SK-N-SH (cell line): ENCODE results near the gene CFAP99. TPM values are rescaled to one million over a fixed set of nuclear protein-coding genes. Genes with fewer than 3 reads are reported as not detected.

Experiments used
- CTCF ChIA-PET: fragments of 300-600, 350-600 bp; formaldehyde crosslinking; extraction: SDS; loops from one replicate; lab custom pipeline; 2021; lab: Yijun Ruan, JAX
- POLR2A ChIA-PET: fragments of 350-600 bp; sonication (Branson Sonifier 250); formaldehyde crosslinking; extraction: SDS; loops from one replicate; lab custom pipeline; 2020; ENCODE audit warnings: antibody characterized with exemption, inconsistent platforms; lab: Yijun Ruan, JAX
- DNase-seq: peaks from one replicate; pipeline ENCODE4 v3.0.0; 2012
- H2AFZ ChIP-seq: fragments of 200-600 bp; sonication (generic); 2 replicates; pipeline ENCODE4 v1.8.1; 2016; ENCODE audit warnings: antibody characterized with exemption, mild to moderate bottlenecking, low read depth
- H3F3A ChIP-seq: fragments of 200-600 bp; sonication (generic); replicated peaks from 2 replicates; pipeline ENCODE3; 2016; ENCODE audit warnings: antibody characterized with exemption, mild to moderate bottlenecking; ENCODE audit not compliant: insufficient read depth
- H3K27ac ChIP-seq, 2 experiments: fragments of 200-500 bp in 1 of 2; fragments of 200-600 bp in 1 of 2; sonication (Bioruptor generic) in 1 of 2; sonication (generic), shearing (Covaris generic) in 1 of 2; 2 replicates each; pipeline versions ENCODE4 v1.5.1 to v1.6.1; 2014 to 2016; ENCODE audit warnings: low read depth in 2 of 2, inconsistent platforms in 1 of 2, low read length in 1 of 2, mild to moderate bottlenecking in 1 of 2, mixed read lengths in 1 of 2
- H3K27me3 ChIP-seq: fragments of 200-600 bp; sonication (generic), shearing (Covaris generic); 2 replicates; pipeline ENCODE4 v1.6.1; 2016; ENCODE audit warnings: mixed run types; ENCODE audit not compliant: insufficient read depth
- H3K36me3 ChIP-seq, 2 experiments: fragments of 200-500 bp in 1 of 2; fragments of 200-600 bp in 1 of 2; sonication (Bioruptor generic) in 1 of 2; sonication (generic) in 1 of 2; replicated peaks in 1 of 2; 2 replicates each; pipeline versions ENCODE3 to v1.5.1; 2014 to 2016; ENCODE audit warnings: low read length in 1 of 2, mild to moderate bottlenecking in 1 of 2; ENCODE audit not compliant: insufficient read depth in 2 of 2, control insufficient read depth in 1 of 2
- H3K4me1 ChIP-seq, 2 experiments: fragments of 200-500 bp in 1 of 2; fragments of 200-600 bp in 1 of 2; sonication (Bioruptor generic) in 1 of 2; sonication (generic), shearing (Covaris generic) in 1 of 2; 2 replicates each; pipeline versions ENCODE4 v1.5.1 to v1.6.1; 2014 to 2016; ENCODE audit warnings: low read depth in 1 of 2, low read length in 1 of 2, mixed run types in 1 of 2; ENCODE audit not compliant: insufficient read depth in 2 of 2, control insufficient read depth in 1 of 2
- H3K4me2 ChIP-seq: fragments of 200-600 bp; sonication (generic), shearing (Covaris generic); 2 replicates; pipeline ENCODE4 v1.6.1; 2017; ENCODE audit warnings: mixed run types
- H3K4me3 ChIP-seq, 2 experiments: fragments of 200-500 bp in 1 of 2; fragments of 200-600 bp in 1 of 2; sonication (Bioruptor generic) in 1 of 2; sonication (generic), shearing (Covaris generic) in 1 of 2; 2 replicates each; pipeline versions ENCODE4 v1.5.1 to v1.8.1; 2014 to 2016; ENCODE audit warnings: low read depth in 2 of 2, inconsistent platforms in 1 of 2, low read length in 1 of 2, mild to moderate bottlenecking in 1 of 2, mixed read lengths in 1 of 2, moderate library complexity in 1 of 2
- H3K79me2 ChIP-seq: fragments of 200-600 bp; sonication (generic); 2 replicates; pipeline ENCODE4 v1.8.1; 2017; ENCODE audit warnings: mild to moderate bottlenecking; ENCODE audit not compliant: insufficient read depth
- H3K9ac ChIP-seq: fragments of 200-600 bp; sonication (generic); 2 replicates; pipeline ENCODE4 v1.6.1; 2017; ENCODE audit warnings: mixed run types
- H3K9me2 ChIP-seq: fragments of 200-600 bp; sonication (generic); 2 replicates; pipeline ENCODE4 v1.6.1; 2017; ENCODE audit warnings: mixed run types
- H3K9me3 ChIP-seq: fragments of 200-600 bp; sonication (generic); 2 replicates; pipeline ENCODE4 v1.6.1; 2017; ENCODE audit warnings: mixed run types, mild to moderate bottlenecking, moderate library complexity
- H4K20me1 ChIP-seq: fragments of 200-600 bp; sonication (generic); 2 replicates; pipeline ENCODE4 v1.6.1; 2017; ENCODE audit warnings: mild to moderate bottlenecking, mixed run types; ENCODE audit not compliant: insufficient read depth
- CHD2 ChIP-seq: fragments of 150-350 bp; IDR thresholded peaks from 2 replicates; pipeline ENCODE4 v1.6.1; 2018; ENCODE audit warnings: low read length; ENCODE audit not compliant: partially characterized antibody
- CTCF ChIP-seq: fragments of 200-600 bp; sonication (generic); IDR thresholded peaks from 2 replicates; pipeline ENCODE4 v1.6.1; 2017; ENCODE audit warnings: antibody characterized with exemption, mild to moderate bottlenecking, moderate library complexity
- EP300 ChIP-seq, 2 experiments: IDR thresholded peaks; 2 replicates each; pipeline versions ENCODE4 v1.4.0 to v1.6.1; 2012; ENCODE audit warnings: borderline replicate concordance in 1 of 2, low read depth in 1 of 2, low read length in 1 of 2
- FOXM1 ChIP-seq: IDR thresholded peaks from 2 replicates; pipeline ENCODE4 v1.4.0; 2012; ENCODE audit warnings: low read depth, mild to moderate bottlenecking
- JUND ChIP-seq: IDR thresholded peaks from 2 replicates; pipeline ENCODE4 v1.4.0; 2012
- MEF2A ChIP-seq: IDR thresholded peaks from 2 replicates; pipeline ENCODE4 v1.4.0; 2012; ENCODE audit warnings: low read depth, borderline replicate concordance
- POLR2AphosphoS5 ChIP-seq: IDR thresholded peaks from 2 replicates; pipeline ENCODE4 v1.6.1; 2012; ENCODE audit warnings: low read depth, low read length
- RCOR1 ChIP-seq: fragments of 150-350 bp; IDR thresholded peaks from 2 replicates; pipeline ENCODE4 v1.6.1; 2017; ENCODE audit warnings: antibody characterized with exemption, low read length
- RXRA ChIP-seq: IDR thresholded peaks from 2 replicates; pipeline ENCODE4 v1.4.0; 2012; ENCODE audit warnings: low read depth, mild to moderate bottlenecking, borderline replicate concordance
- TCF12 ChIP-seq: IDR thresholded peaks from 2 replicates; pipeline ENCODE4 v1.4.0; 2012
- YY1 ChIP-seq: IDR thresholded peaks from 2 replicates; pipeline ENCODE4 v1.4.0; 2012; ENCODE audit warnings: low read depth, mild to moderate bottlenecking
- WGBS: methylation state at CpG from one replicate; pipeline ENCODE4 v1.1.6; 2017; ENCODE audit warnings: low lambda C conversion rate; 5-methylcytosine and 5-hydroxymethylcytosine counted together
- polyA plus RNA-seq, 3 experiments: library from polyadenylated mRNA; depleted of rRNA; stranded (reverse); fragments of >200 nt; gene quantifications; 2 replicates each; pipeline ENCODE4 v1.2.3, GENCODE V29; 2012
- TF ChIP-seq, protein P1 (sequence below): IDR thresholded peaks from 2 replicates; pipeline ENCODE4 v1.4.0; 2012; ENCODE audit warnings: low read depth
- TF ChIP-seq, protein P2 (sequence below): IDR thresholded peaks from 2 replicates; pipeline ENCODE4 v1.4.0; 2012; ENCODE audit warnings: low read depth, borderline replicate concordance
- TF ChIP-seq, protein P3 (sequence below): fragments of 150-350 bp; IDR thresholded peaks from 2 replicates; pipeline ENCODE4 v1.6.1; 2017; ENCODE audit warnings: antibody characterized with exemption, low read length, low read depth, borderline replicate concordance

The CFAP99 gene
- polyA plus RNA-seq, 1 of the 3 experiments (the other 2 are of a cell fraction): 0.13 TPM

DNA sequence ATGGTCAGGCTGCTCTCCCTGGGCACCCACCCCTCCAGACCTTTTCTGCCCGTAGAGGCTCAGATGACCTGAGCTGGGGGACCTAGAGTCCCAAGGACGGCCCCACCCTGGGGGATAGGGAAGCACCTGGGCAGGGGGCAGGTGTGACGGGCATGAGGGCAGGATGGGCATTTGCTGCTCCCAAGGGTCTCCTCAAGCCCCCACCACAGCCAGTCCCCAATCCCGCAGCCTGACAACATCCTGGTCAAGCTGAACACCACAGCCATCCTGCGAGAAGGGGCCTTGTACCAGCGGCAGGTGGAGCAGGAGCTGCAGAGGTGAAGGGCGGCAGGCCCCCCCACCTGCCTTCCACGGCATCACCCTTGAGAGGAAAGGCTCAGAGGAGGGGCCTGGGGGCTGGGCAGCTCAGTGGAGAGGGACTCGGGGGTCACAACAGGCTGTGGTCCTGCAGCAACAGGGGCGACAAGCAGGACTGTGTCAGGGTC, 32.3 kb downstream of the CFAP99 start:
- no peak overlapping the region for H3K4me2 ChIP-seq
- H3K79me2 ChIP-seq: no peaks in the 10 kb centered on the region
- H4K20me1 ChIP-seq: no peaks in the 10 kb centered on the region
- ChIA-PET CTCF (interaction anchor here (1.5 to 2.9 kb wide), 3 partner anchors 10 to 15 kb away, joined by 3 to 8 read pairs (median 4); no protein-coding TSS in a partner anchor), POLR2A (interaction anchor here (0.6 kb wide), 1 partner anchor 10 kb away, joined by 3 read pairs; no protein-coding TSS in a partner anchor)
- no peak overlapping the region for H3K27ac ChIP-seq
- no peaks in the 10 kb centered on the region; the same call in 1 of the 2 replicates for H3K27me3 ChIP-seq
- no peak overlapping the region for H3K4me3 ChIP-seq
- no peak overlapping the region for H2AFZ ChIP-seq
- H3K36me3 ChIP-seq: no peaks in the 10 kb centered on the region
- no peaks in the 10 kb centered on the region for H3K4me1 ChIP-seq
- WGBS: 62% methylated on average over 10 of the region's 10 CpGs
- DNase-seq: no peak
- TF ChIP-seq, protein P1, sequence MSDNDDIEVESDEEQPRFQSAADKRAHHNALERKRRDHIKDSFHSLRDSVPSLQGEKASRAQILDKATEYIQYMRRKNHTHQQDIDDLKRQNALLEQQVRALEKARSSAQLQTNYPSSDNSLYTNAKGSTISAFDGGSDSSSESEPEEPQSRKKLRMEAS: no peak
- no peak overlapping the region for H3K9ac ChIP-seq
- H3F3A ChIP-seq: no peaks in the 10 kb centered on the region
- no peaks in the 10 kb centered on the region for H3K9me3 ChIP-seq
- H3K9me2 ChIP-seq: no peaks in the 10 kb centered on the region

DNA sequence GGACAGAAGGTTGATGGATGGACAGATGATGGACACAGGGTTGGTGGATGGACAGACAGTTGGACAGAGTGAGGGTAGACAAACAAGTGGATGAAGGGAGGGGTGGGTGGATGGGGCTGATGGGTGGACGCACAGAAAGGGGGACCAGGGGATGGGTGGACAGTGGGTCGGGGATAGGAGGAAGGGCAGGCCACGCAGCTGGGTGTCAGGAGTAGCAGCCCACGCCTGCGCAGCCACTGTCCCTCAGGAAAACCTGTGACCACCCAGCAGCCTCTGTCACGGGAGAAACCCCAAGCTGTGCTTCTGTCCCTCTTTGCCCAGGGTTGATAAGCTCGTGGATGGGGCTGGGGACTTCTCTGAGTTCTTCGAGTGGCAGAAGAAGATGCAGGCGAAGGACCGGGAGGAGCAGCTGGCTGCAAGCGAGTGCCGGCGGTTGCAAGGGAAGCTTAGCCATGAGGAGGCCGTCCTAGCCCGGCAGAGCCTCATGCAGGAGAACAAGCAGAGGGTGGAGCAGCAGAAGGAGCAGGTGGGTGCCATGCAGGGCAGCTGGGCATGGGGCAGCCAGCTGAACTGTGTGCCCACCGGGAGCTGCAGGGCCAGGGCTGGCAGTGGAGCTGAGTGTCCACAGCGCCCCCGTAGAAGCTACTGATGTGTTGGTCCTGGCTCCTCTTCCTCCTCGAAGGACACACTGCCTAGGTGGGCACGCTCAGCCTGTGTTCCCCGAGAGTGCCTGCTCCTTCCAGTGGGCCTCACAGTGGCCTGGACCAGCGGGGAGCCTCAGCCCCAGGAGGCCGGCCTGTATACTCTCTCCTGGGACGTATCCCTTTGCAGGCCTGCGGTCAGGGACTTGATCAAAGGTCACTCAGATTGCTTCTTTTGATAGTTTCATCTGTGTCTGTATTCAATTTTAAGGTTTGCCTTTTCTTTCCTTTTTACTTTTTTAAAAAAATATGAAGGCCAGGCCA, 33.3 kb downstream of the CFAP99 start:
- Histone ChIP-seq H3K9me2 (no peaks in the 10 kb centered on the region), H3K4me2 (no peak overlapping the region), H2AFZ (no peak overlapping the region), H3F3A (no peaks in the 10 kb centered on the region), H3K36me3 (no peaks in the 10 kb centered on the region), H3K27me3 (no peaks in the 10 kb centered on the region; the same call in 1 of the 2 replicates), H3K9ac (no peak overlapping the region), H3K79me2 (no peaks in the 10 kb centered on the region), H3K4me3 (no peak overlapping the region), H3K27ac (no peak overlapping the region), H3K4me1 (no peaks in the 10 kb centered on the region), H3K9me3 (no peaks in the 10 kb centered on the region), H4K20me1 (no peaks in the 10 kb centered on the region)
- CTCF ChIA-PET: interaction anchor here (1.5 to 2.9 kb wide), 2 partner anchors 11 to 16 kb away, joined by 3 to 8 read pairs; no protein-coding TSS in a partner anchor
- TF ChIP-seq FOXM1 (no peak), MEF2A (no peak), TCF12 (no peak), EP300 (IDR thresholded peaks at IDR 0.05; ENCODE audit: borderline replicate concordance in 1 of 2, low read depth in 1 of 2, low read length in 1 of 2) (no peak), CHD2 (no peak), RCOR1 (no peak), POLR2AphosphoS5 (no peak), CTCF (no peak), YY1 (no peak), RXRA (no peak), JUND (no peak)
- TF ChIP-seq, protein P2, sequence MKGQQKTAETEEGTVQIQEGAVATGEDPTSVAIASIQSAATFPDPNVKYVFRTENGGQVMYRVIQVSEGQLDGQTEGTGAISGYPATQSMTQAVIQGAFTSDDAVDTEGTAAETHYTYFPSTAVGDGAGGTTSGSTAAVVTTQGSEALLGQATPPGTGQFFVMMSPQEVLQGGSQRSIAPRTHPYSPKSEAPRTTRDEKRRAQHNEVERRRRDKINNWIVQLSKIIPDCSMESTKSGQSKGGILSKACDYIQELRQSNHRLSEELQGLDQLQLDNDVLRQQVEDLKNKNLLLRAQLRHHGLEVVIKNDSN: no peak
- TF ChIP-seq, protein P3, sequence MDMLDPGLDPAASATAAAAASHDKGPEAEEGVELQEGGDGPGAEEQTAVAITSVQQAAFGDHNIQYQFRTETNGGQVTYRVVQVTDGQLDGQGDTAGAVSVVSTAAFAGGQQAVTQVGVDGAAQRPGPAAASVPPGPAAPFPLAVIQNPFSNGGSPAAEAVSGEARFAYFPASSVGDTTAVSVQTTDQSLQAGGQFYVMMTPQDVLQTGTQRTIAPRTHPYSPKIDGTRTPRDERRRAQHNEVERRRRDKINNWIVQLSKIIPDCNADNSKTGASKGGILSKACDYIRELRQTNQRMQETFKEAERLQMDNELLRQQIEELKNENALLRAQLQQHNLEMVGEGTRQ: no peak
- TF ChIP-seq, protein P1: no peak
- 70% methylated on average over 18 of the region's 25 CpGs for WGBS
- no peak for DNase-seq
- POLR2A ChIA-PET: interaction anchor here (0.6 kb wide), 1 partner anchor 9 kb away, joined by 3 read pairs; no protein-coding TSS in a partner anchor
